GM23338 (cell line): ENCODE results near the gene LY6G6D. TPM values are rescaled to one million over a fixed set of nuclear protein-coding genes. Genes with fewer than 3 reads are reported as not detected.

Source experiments
- ATAC-seq: fragments of 200-7000 bp; cut with Tn5 transposase; 3 replicates; pipeline ENCODE4 v1.9.1; 2020
- DNase-seq: peaks from one replicate; pipeline ENCODE4 v3.0.0-alpha.2; 2015; ENCODE audit warnings: low spot score
- H2AFZ ChIP-seq: fragments of 200-600 bp; sonication (generic); 2 replicates; pipeline ENCODE4 v1.8.0; 2016; ENCODE audit warnings: antibody characterized with exemption, mild to moderate bottlenecking, moderate library complexity
- H3F3A ChIP-seq: fragments of 200-600 bp; sonication (generic); replicated peaks from 2 replicates; pipeline ENCODE4 v1.8.0; 2017; ENCODE audit warnings: antibody characterized with exemption, mixed run types, low read depth
- H3K27ac ChIP-seq: fragments of 200-600 bp; sonication (generic); 2 replicates; pipeline ENCODE4 v1.6.1; 2016; ENCODE audit warnings: low read depth
- H3K27me3 ChIP-seq: fragments of 200-600 bp; sonication (generic); 2 replicates; pipeline ENCODE4 v1.8.0; 2016; ENCODE audit warnings: mild to moderate bottlenecking, mixed run types, moderate library complexity; ENCODE audit not compliant: insufficient read depth
- H3K36me3 ChIP-seq: fragments of 200-600 bp; sonication (generic); 2 replicates; pipeline ENCODE4 v1.8.0; 2016; ENCODE audit warnings: mild to moderate bottlenecking; ENCODE audit not compliant: insufficient read depth
- H3K4me1 ChIP-seq: fragments of 200-600 bp; sonication (generic); 2 replicates; pipeline ENCODE4 v1.8.0; 2016; ENCODE audit warnings: mild to moderate bottlenecking, moderate library complexity; ENCODE audit not compliant: insufficient read depth
- H3K4me2 ChIP-seq: fragments of 200-600 bp; sonication (generic); 2 replicates; pipeline ENCODE4 v1.7.1; 2017; ENCODE audit warnings: mixed run types
- H3K4me3 ChIP-seq: fragments of 200-600 bp; sonication (generic); 2 replicates; pipeline ENCODE4 v1.6.1; 2016; ENCODE audit warnings: mixed run types
- H3K79me2 ChIP-seq: fragments of 200-600 bp; sonication (generic); replicated peaks from 2 replicates; pipeline ENCODE4 v1.8.0; 2017; ENCODE audit warnings: mild to moderate bottlenecking; ENCODE audit not compliant: insufficient read depth
- H3K9me2 ChIP-seq: fragments of 200-600 bp; sonication (generic); 2 replicates; pipeline ENCODE4 v1.8.0; 2017; ENCODE audit not compliant: insufficient read depth
- H4K20me1 ChIP-seq: fragments of 200-600 bp; sonication (generic); replicated peaks from 2 replicates; pipeline ENCODE4 v1.8.0; 2017; ENCODE audit warnings: mild to moderate bottlenecking; ENCODE audit not compliant: insufficient read depth
- H3K27ac Mint-ChIP-seq: 2 replicates; pipeline ENCODE4 v1.8.0; 2020; ENCODE audit warnings: inconsistent platforms, mild to moderate bottlenecking, moderate library complexity, mixed read lengths
- H3K27me3 Mint-ChIP-seq: 3 replicates; pipeline ENCODE4 v1.8.0; 2022; ENCODE audit warnings: low read depth, mild to moderate bottlenecking, moderate library complexity, mixed read lengths, inconsistent platforms; ENCODE audit not compliant: insufficient read depth, poor library complexity
- H3K36me3 Mint-ChIP-seq: 3 replicates; pipeline ENCODE4 v1.8.0; 2021; ENCODE audit warnings: low read depth, mild to moderate bottlenecking, inconsistent platforms, moderate library complexity, mixed read lengths
- H3K4me1 Mint-ChIP-seq: 3 replicates; pipeline ENCODE4 v1.8.0; 2020; ENCODE audit warnings: mild to moderate bottlenecking, inconsistent platforms, mixed read lengths
- H3K4me3 Mint-ChIP-seq: 3 replicates; pipeline ENCODE4 v1.8.0; 2021; ENCODE audit warnings: moderate library complexity, mild to moderate bottlenecking, inconsistent platforms, mixed read lengths
- H3K9me3 Mint-ChIP-seq: 3 replicates; pipeline ENCODE4 v1.8.0; 2020; ENCODE audit warnings: moderate library complexity, mild to moderate bottlenecking, inconsistent platforms, mixed read lengths
- CREB1 ChIP-seq: fragments of 250-450 bp; sonication (Bioruptor Pico); IDR thresholded peaks from 2 replicates; pipeline ENCODE4 v1.5.0; 2020; ENCODE audit warnings: low read depth, mild to moderate bottlenecking, moderate library complexity
- CTCF ChIP-seq, 2 experiments: fragments of 200-600 bp in 1 of 2; sonication (generic) in 1 of 2; conservative IDR thresholded peaks; 2 replicates each; pipeline versions ENCODE4 v1.5.1 to v1.6.1; 2016 to 2017; ENCODE audit warnings: antibody characterized with exemption in 2 of 2, low read depth in 2 of 2, mild to moderate bottlenecking in 2 of 2, moderate library complexity in 1 of 2
- ETS1 ChIP-seq: IDR thresholded peaks from 2 replicates; pipeline ENCODE4 v1.6.1; 2016; ENCODE audit warnings: antibody characterized with exemption
- EZH2 ChIP-seq: fragments of 200-600 bp; sonication (generic); IDR thresholded peaks from one replicate; pipeline ENCODE4 v1.8.0; 2017; ENCODE audit warnings: antibody characterized with exemption, mild to moderate bottlenecking, low read depth; ENCODE audit not compliant: unreplicated experiment
- EZH2phosphoT487 ChIP-seq: fragments of 200-600 bp; sonication (generic); IDR thresholded peaks from one replicate; pipeline ENCODE4 v1.8.1; 2018; ENCODE audit warnings: antibody characterized with exemption; ENCODE audit not compliant: unreplicated experiment
- JUNB ChIP-seq: IDR thresholded peaks from one replicate; pipeline ENCODE4 v1.6.1; 2016; ENCODE audit warnings: antibody characterized with exemption; ENCODE audit not compliant: unreplicated experiment
- NANOG ChIP-seq: IDR thresholded peaks from 2 replicates; pipeline ENCODE4 v1.6.1; 2016; ENCODE audit warnings: antibody characterized with exemption, borderline replicate concordance
- POLR2AphosphoS5 ChIP-seq: IDR thresholded peaks from 2 replicates; pipeline ENCODE4 v1.6.1; 2016; ENCODE audit warnings: antibody characterized with exemption, low read depth
- STAT1 ChIP-seq: IDR thresholded peaks from one replicate; pipeline ENCODE4 v1.6.1; 2016; ENCODE audit warnings: antibody characterized with exemption; ENCODE audit not compliant: unreplicated experiment
- ZNF331 ChIP-seq: fragments of 250-450 bp; sonication (Bioruptor Pico); IDR thresholded peaks from 2 replicates; pipeline ENCODE4 v1.5.0; 2020; ENCODE audit warnings: low read depth, mild to moderate bottlenecking, moderate library complexity
- polyA plus RNA-seq: library from polyadenylated mRNA; unstranded; fragments of >200 nt; fragmentation: Nextera tagmentation; extraction: Ambion mirVana; gene quantifications from 2 replicates; pipeline ENCODE4 v1.2.1, GENCODE V29; 2016
- total RNA-seq: library from RNA; depleted of rRNA; stranded (reverse); fragments of >200 nt; shearing (Covaris generic); gene quantifications from 2 replicates; pipeline ENCODE4 v1.2.3, GENCODE V29; 2014

Gene LY6G6D
- total and polyA plus RNA-seq, 2 experiments from 2014 or later = not detected

GRCh38 chr6:31713991-31714684 is 1.0 kb upstream of the LY6G6D start:
- Mint-ChIP-seq H3K27ac (peak overlapping the region; percentile 69), H3K27me3 (peaks cover 14% of the 10 kb centered on the region), H3K36me3 (no peaks in the 10 kb centered on the region; the same call in 2 of the 3 replicates), H3K9me3 (no peaks in the 10 kb centered on the region), H3K4me3 (no peak overlapping the region; the same call in 2 of the 3 replicates), H3K4me1 (peaks cover 43% of the 10 kb centered on the region)
- Histone ChIP-seq H2AFZ (peak overlapping the region; percentile 100), H4K20me1 (no peaks in the 10 kb centered on the region), H3K79me2 (no peaks in the 10 kb centered on the region), H3K36me3 (no peaks in the 10 kb centered on the region), H3K4me2 (peak overlapping the region; percentile 71), H3K4me1 (peaks cover 34% of the 10 kb centered on the region), H3K9me2 (no peaks in the 10 kb centered on the region), H3K4me3 (peak overlapping the region; percentile 14; the same call in 1 of the 2 replicates), H3F3A (no peaks in the 10 kb centered on the region), H3K27ac (no peak overlapping the region; the same call in 1 of the 2 replicates), H3K27me3 (no peaks in the 10 kb centered on the region)
- peak; percentile 55 for DNase-seq
- no peak for TF ChIP-seq ETS1
- no peak for TF ChIP-seq JUNB
- TF ChIP-seq NANOG = no peak
- TF ChIP-seq EZH2phosphoT487 = no peak
- no peak for TF ChIP-seq CTCF (conservative IDR thresholded peaks at IDR 0.05; ENCODE audit: low read depth in 2 of 2)
- TF ChIP-seq EZH2 = no peak
- TF ChIP-seq STAT1 = no peak
- TF ChIP-seq ZNF331 = no peak
- TF ChIP-seq POLR2AphosphoS5 = no peak
- peak; percentile 43 for ATAC-seq

DNA sequence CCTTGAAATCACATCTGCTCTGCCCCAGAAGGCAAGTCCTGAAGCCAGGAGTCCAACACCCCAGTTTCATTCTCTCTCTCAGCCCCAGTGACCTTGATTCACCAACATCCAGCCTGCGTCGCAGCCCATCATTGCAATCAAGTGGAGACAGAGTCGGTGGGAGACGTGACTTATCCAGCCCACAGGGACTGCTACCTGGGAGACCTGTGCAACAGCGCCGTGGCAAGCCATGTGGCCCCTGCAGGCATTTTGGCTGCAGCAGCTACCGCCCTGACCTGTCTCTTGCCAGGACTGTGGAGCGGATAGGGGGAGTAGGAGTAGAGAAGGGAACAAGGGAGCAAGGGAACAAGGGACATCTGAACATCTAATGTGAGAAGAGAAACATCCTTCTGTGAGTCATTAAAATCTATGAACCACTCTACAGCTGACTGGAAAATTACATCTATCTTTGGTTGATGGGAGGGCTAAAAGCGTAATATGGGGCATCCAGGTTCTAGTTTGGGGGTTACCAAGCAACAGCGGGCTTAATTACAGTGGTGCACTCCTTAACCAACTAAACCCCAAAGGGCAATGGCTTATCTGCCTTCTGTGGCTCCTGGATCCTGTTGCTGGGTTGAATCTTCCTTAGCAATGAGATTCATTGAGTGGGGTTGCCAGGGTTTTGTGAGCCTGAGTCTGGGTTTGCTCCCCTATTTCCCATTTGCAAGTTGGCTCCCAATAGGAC is 2.5 kb downstream of the LY6G6D start:
- H4K20me1 ChIP-seq = no peaks in the 10 kb centered on the region
- ATAC-seq (peak; percentile 82), DNase-seq (peak; percentile 83)
- H3K9me3 Mint-ChIP-seq = no peaks in the 10 kb centered on the region
- peaks cover 19% of the 10 kb centered on the region for H3K27me3 Mint-ChIP-seq
- no peaks in the 10 kb centered on the region for H3K36me3 ChIP-seq
- no peaks in the 10 kb centered on the region for H3K79me2 ChIP-seq
- H3K4me2 ChIP-seq = peak overlapping the region; percentile 19
- no peak overlapping the region for H3K27ac ChIP-seq
- no peaks in the 10 kb centered on the region for H3K27me3 ChIP-seq
- peak overlapping the region; percentile 72 for H2AFZ ChIP-seq
- no peaks in the 10 kb centered on the region; the same call in 2 of the 3 replicates for H3K36me3 Mint-ChIP-seq
- H3K4me3 Mint-ChIP-seq = no peak overlapping the region; the same call in 2 of the 3 replicates
- no peaks in the 10 kb centered on the region for H3K9me2 ChIP-seq
- peaks cover 34% of the 10 kb centered on the region for H3K4me1 ChIP-seq
- H3K4me3 ChIP-seq = no peak overlapping the region
- H3K27ac Mint-ChIP-seq = peak overlapping the region; percentile 10
- H3F3A ChIP-seq = no peaks in the 10 kb centered on the region
- peaks cover 39% of the 10 kb centered on the region for H3K4me1 Mint-ChIP-seq
- TF ChIP-seq STAT1 (no peak), ETS1 (no peak), EZH2phosphoT487 (no peak), NANOG (no peak), POLR2AphosphoS5 (no peak), ZNF331 (no peak), CREB1 (CRISPR knock-in tag) (peak; percentile 48)
